ENCODE measurements around the gene PTPDC1. TPM values are rescaled to one million over a fixed set of nuclear protein-coding genes. Genes with fewer than 3 reads are reported as not detected.
"Not testable (repeated sequence)": the region's sequence is repeated elsewhere in the genome, so short reads cannot be mapped to it uniquely, and the experiment has no call there.

PTPDC1 gene
- total RNA-seq, 2 donors from 2014 or later = 4.2 to 7.4 TPM

DNA sequence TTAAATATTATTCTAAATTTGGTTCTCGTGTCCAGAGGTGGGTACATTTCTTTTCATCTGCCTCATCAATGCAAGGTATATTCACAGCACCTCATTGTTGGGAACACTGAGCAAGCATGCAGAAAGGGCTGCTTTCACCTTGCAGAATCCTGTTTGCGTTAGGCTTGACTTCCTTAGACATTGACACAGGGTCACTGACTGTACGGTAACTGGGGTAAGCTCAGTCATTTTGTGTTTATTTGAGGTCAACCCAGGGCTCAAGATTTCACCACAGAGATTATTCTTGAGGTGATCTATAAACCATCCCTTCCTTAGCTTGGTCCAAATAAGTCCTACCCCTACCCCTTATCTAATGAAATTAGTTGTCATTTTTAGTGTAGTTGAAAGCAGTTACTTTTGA lies 1.7 kb upstream of the PTPDC1 start:
- ATAC-seq (no peak), DNase-seq (ENCODE audit: low spot score in 2 of 2) (no peak)
- no peak overlapping the region for H3K27ac Mint-ChIP-seq
- H3K36me3 Mint-ChIP-seq = no peaks in the 10 kb centered on the region
- H3K9me3 Mint-ChIP-seq = no peaks in the 10 kb centered on the region

DNA sequence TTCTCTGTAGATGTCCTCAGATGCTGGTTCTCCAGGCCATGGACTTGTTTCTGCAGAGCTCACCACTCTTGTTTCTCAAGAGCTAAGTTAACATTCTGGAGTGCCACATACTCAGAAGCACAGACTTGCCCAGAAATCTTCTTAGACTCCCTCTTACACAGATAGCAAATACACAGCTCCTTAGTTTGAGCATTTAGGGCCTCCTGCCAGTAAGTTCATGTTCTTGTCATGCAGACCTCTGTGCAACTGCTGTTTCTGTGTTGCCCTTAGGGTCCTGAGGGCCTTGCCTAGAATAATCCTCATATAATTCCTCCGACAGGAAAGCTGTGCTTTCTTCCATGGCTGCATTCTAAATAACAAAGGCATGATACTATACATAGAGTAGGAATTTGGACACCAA lies 1.3 kb upstream of the PTPDC1 start:
- DNase-seq (ENCODE audit: low spot score in 2 of 2) = no peak
- Mint-ChIP-seq H3K36me3 (no peaks in the 10 kb centered on the region), H3K9me3 (no peaks in the 10 kb centered on the region), H3K27ac (no peak overlapping the region)
- ATAC-seq = no peak

DNA sequence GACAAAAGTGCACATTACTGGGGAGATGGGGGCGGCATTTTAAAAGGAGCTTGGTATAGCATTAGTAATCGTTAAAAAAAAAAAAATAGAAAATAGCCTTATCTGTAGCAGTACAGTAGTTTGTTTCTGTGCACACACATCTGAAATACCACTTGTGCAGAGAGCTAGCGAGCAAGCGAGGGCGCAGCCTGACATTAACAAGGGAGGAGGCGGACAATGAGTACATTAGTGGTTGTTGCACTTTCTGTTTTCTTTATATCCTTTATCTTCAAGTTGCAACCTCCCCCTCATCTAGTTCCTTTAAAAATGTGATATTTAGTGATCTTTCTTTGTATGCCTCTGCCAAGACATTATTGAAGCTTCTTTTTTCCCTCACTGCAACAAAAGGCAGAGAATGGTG lies 880 bp upstream of the PTPDC1 start:
- no peaks in the 10 kb centered on the region for H3K9me3 Mint-ChIP-seq
- no peaks in the 10 kb centered on the region for H3K36me3 Mint-ChIP-seq
- ATAC-seq = no peak
- H3K27ac Mint-ChIP-seq = no peak overlapping the region
- no peak for DNase-seq (ENCODE audit: low spot score in 2 of 2)

DNA sequence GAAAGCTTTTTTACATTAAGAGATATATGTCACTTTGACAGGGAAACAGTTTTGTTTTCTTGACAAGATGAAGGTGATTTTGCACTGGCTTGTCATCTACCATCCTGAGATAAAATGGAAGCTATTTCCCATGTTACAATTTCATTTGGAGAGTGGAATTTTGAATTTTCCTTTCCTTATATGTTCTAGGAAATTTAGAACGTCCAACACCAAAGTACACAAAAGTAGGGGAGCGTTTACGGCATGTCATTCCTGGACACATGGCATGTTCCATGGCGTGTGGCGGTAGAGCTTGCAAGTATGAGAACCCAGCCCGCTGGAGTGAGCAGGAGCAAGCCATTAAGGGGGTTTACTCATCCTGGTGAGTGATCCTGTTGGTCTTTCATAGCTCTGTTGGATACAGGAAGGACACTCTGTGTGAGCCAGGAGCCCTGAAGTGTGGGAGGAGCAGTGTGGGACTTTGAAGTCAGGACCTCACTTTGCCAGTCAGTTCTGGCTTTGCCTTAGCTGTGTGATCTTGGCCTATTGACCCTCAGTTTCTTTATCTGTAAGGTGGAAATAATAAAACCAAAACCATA lies 887 bp downstream of the PTPDC1 start:
- Mint-ChIP-seq H3K27ac (no peak overlapping the region), H3K36me3 (no peaks in the 10 kb centered on the region), H3K9me3 (no peaks in the 10 kb centered on the region)
- ATAC-seq (no peak), DNase-seq (ENCODE audit: low spot score in 2 of 2) (no peak)

DNA sequence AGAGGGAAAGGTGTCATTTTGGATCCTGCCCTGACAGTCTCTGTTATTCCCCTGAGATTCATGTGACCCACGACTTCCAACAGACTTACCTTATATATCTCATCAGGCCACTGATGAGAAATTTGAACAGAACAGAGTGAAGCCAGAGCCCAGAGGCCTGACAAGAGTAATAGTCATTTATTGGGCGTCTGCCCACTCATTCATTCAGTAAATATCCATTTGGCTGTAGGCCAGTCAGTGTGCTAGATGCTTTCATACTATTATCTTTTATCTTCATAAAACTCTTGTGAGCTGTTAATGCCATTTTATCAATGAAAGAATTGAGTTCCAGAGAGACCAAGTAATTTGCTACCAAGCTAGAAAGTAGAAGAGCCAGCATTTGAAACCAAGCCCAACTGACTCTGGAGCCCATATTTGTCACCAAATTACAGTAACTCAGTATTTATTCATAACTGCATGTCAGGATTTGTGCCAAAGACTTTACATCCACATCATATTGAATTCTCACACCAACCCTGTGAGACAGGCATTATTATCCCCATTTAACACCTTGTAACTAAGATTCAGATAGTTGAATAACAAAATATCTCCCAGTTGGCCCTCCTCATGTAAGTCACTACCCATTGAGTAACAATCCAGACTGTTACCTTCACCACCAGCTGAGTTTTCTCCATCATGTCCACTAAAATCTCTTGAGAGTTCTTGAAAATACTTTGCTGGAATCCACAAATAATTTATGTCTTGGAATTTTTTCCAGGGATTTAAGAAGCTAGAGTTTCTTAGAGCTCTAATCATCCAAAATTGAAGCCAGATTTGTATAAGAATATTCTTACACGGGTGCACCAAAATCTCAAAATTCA lies 2.5 kb downstream of the PTPDC1 start:
- ATAC-seq = no peak

DNA sequence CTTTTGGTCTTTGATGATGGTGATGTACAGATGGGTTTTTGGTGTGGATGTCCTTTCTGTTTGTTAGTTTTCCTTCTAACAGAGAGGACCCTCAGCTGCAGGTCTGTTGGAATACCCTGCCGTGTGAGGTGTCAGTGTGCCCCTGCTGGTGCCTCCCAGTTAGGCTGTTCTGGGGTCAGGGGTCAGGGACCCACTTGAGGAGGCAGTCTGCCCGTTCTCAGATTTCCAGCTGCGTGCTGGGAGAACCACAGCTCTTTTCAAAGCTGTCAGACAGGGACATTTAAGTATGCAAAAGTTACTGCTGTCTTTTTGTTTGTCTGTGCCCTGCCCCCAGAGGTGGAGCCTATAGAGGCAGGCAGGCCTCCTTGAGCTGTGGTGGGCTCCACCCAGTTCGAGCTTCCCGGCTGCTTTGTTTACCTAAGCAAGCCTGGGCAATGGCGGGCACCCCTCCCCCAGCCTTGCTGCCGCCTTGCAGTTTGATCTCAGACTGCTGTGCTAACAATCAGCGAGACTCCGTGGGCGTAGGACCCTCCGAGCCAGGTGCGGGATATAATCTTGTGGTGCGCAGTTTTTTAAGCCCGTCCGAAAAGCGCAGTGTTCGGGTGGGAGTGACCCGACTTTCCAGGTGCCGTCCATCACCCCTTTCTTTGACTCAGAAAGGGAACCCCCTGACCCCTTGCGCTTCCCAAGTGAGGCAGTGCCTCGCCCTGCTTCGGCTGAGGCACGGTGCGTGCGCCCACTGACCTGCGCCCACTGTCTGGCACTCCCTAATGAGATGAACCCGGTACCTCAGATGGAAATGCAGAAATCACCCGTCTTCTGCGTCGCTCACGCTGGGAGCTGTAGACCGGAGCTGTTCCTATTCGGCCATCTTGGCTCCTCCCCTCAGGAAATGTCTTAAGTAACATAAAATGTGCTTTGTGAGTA lies 10.2 kb downstream of the PTPDC1 start:
- H3K36me3 Mint-ChIP-seq; DNase-seq (ENCODE audit: low spot score in 2 of 2); H3K27ac Mint-ChIP-seq; ATAC-seq; H3K9me3 Mint-ChIP-seq: not testable (repeated sequence)

More for the DNA sequence above, 2.5 kb downstream of the PTPDC1 start:
- H3K27ac Mint-ChIP-seq = no peak overlapping the region
- DNase-seq (ENCODE audit: low spot score in 2 of 2) = no peak
- no peaks in the 10 kb centered on the region for H3K36me3 Mint-ChIP-seq
- H3K9me3 Mint-ChIP-seq = no peaks in the 10 kb centered on the region

DNA sequence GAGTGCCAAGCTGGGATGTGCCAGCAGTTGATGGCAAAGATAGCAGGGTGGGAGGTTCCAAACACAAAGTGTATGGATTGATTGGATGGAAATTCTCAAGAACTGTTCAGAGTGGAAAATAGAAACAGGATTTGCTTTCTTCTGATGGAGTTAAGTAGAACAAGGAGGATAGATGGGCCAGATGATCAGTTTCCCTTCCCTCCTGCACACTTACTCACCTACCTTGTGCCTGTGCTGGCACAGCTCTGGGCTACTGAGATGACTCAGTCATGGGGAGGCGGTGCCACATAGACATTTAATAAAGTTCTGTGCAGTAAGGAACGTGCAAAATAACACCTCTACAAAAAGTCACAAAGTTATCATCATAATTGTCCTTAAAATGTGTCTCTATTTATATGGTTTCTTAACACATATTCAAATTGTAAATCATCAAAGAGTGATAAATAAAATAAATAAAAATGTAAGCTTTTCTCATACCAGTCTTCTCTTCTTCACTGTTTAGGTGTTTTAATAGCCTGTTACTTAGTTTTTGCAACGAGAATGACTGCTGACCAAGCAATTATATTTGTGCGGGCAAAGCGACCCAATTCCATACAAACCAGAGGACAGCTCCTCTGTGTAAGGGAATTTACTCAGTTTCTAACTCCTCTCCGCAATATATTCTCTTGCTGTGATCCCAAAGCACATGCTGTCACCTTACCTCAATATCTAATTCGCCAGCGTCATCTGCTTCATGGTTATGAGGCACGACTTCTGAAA lies 12.7 kb downstream of the PTPDC1 start:
- DNase-seq (ENCODE audit: low spot score in 2 of 2) = no peak
- Mint-ChIP-seq H3K27ac (no peak overlapping the region), H3K9me3 (no peaks in the 10 kb centered on the region), H3K36me3 (no peaks in the 10 kb centered on the region)
- peak; percentile 50 to 54 for ATAC-seq

DNA sequence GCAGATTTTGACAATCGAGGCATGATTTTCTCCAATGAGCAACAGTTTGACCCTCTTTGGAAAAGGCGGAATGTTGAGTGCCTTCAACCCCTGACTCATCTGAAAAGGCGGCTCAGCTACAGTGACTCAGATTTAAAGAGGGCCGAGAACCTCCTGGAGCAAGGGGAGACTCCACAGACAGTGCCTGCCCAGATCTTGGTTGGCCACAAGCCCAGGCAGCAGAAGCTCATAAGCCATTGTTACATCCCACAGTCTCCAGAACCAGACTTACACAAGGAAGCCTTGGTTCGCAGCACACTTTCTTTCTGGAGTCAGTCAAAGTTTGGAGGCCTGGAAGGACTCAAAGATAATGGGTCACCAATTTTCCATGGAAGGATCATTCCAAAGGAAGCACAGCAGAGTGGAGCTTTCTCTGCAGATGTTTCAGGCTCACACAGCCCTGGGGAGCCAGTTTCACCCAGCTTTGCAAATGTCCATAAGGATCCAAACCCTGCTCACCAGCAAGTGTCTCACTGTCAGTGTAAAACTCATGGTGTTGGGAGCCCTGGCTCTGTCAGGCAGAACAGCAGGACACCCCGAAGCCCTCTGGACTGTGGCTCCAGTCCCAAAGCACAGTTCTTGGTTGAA lies 13.6 kb downstream of the PTPDC1 start:
- DNase-seq (ENCODE audit: low spot score in 2 of 2) (no peak), ATAC-seq (no peak)
- H3K27ac Mint-ChIP-seq = no peak overlapping the region
- no peaks in the 10 kb centered on the region for H3K36me3 Mint-ChIP-seq
- no peaks in the 10 kb centered on the region for H3K9me3 Mint-ChIP-seq

DNA sequence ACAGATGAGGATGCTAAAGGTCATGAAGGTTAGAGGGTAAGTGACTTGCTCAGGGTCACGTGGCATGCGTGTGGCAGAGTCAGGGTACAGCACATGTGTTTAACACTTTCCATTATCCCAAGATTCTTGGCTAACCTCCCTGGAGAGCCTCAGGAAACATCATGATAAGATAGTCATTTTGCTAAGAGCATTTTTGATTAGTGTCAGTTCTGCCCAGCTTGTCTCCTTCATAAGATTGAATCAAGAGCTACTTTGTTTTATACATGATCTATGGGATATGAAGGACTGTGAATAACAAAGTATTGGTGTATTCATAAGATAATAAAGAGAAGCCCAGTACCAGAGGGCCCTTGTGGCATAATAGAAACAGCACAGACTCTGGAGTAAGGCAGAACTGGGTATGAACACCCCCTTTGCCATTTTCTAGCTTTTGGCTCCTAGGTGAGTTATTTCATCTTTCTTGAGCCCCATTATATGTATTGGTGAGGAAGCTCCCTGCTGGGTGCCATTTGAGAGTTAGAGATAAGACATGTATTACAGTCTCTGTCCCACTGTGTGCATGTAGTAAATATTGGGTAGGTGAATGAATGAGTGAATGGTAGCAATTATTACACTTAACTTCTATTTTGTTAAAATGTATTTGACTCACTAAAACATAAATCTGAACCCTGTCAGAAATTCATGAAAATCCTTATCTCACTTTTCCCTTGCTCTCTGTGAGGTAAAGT lies 16.1 kb downstream of the PTPDC1 start:
- DNase-seq (ENCODE audit: low spot score in 2 of 2) (no peak), ATAC-seq (no peak)
- H3K9me3 Mint-ChIP-seq = no peaks in the 10 kb centered on the region
- H3K27ac Mint-ChIP-seq = no peak overlapping the region
- no peaks in the 10 kb centered on the region for H3K36me3 Mint-ChIP-seq

DNA sequence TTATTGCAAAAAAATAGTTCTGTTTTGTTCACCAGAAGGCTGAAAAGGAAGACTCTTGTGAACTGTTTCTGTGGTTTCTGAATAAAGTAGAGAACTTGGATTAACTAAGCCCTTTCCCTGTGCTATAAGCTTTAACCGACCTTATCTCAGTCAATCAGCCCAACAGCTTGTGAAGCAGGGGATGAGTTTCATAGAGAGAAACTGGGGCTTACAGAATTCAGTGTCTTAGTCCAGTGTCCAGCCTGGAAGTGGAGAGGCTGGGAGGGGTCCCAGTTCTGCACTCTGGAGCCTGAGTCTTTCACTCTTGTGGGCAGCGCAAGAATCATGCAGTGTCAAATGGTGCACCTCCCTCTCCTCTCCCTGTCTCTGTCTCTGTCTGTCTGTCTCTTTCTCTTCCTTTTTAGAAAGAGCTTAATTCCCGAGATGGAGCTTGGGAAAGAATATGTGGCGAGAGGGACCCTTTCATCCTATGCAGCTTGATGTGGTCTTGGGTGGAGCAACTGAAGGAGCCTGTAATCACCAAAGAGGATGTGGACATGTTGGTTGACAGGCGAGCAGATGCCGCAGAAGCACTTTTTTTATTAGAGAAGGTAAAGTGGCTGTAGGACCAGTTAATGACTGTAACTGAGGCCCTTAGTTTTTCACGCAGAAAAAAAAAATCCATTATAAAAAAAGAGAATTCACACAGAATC lies 17.0 kb downstream of the PTPDC1 start:
- DNase-seq (ENCODE audit: low spot score in 2 of 2) (no peak), ATAC-seq (no peak)
- peak overlapping the region in 1 of 2 donors; percentile 11 for H3K27ac Mint-ChIP-seq
- H3K36me3 Mint-ChIP-seq = no peaks in the 10 kb centered on the region
- no peaks in the 10 kb centered on the region for H3K9me3 Mint-ChIP-seq

DNA sequence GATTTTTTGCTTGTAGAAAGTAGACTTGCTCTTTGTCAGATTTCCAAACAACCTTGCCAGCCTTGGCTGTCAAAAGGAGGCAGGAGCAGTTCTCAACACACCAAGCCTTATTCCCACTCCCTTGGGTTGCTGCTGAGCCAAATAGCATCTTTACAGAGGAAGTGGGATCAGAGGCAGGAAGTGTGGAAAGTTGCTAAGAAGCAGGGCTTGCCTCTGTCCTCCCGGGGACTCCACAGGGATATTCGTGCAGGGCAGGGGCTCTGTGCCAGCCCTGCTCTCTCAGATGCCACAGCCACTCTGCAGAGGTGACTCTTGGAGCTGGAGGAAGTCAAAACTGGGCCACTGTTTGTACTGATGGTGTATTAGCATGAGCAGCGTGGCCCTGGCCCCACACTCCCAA lies 24.3 kb downstream of the PTPDC1 start:
- DNase-seq (ENCODE audit: low spot score in 2 of 2) (no peak), ATAC-seq (no peak)
- Mint-ChIP-seq H3K27ac (no peak overlapping the region), H3K9me3 (no peaks in the 10 kb centered on the region), H3K36me3 (no peaks in the 10 kb centered on the region)

DNA sequence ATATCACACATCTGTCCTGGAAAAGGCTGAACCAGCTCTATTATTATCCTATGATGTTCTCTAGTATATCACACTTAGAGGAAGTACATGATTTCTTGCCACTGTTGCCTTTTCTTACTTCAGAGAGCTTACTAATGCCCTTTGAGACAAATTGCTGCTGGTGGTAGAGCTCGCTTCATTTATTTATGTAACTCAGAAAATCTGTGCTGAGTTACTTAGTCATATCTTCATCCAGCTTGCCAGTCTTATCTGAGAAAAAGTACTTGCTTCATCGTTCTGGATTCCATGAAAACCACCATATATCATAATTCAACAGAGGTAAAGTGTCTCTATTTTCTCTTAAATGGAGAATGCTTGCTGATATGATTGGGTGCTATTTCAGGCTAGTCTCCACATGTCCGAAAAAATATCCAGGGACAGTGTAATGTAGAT lies 26.6 kb downstream of the PTPDC1 start:
- Mint-ChIP-seq H3K36me3 (no peaks in the 10 kb centered on the region), H3K27ac (no peak overlapping the region), H3K9me3 (no peaks in the 10 kb centered on the region)
- ATAC-seq = no peak
- no peak for DNase-seq (ENCODE audit: low spot score in 2 of 2)

DNA sequence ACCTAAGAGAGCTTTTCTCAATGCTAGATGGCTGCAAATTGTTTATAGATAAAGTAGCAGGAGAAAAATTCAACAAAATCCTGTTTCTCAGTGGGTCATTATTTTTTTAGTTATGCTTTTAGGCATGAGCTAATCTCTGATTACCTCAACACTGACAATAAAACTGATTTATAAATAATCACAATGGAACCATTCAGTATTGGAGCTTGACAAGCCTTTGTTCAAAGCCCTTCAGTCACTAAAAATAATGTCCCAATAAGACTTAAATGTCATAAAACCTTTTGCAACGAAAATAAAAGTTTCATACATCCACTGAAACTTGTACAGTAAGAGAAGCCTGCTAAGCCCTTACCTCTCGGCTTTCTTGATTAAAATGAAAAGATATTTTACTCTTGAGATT lies 27.2 kb downstream of the PTPDC1 start:
- no peaks in the 10 kb centered on the region for H3K9me3 Mint-ChIP-seq
- no peak for DNase-seq (ENCODE audit: low spot score in 2 of 2)
- H3K36me3 Mint-ChIP-seq = no peaks in the 10 kb centered on the region
- no peak overlapping the region for H3K27ac Mint-ChIP-seq
- ATAC-seq = no peak

DNA sequence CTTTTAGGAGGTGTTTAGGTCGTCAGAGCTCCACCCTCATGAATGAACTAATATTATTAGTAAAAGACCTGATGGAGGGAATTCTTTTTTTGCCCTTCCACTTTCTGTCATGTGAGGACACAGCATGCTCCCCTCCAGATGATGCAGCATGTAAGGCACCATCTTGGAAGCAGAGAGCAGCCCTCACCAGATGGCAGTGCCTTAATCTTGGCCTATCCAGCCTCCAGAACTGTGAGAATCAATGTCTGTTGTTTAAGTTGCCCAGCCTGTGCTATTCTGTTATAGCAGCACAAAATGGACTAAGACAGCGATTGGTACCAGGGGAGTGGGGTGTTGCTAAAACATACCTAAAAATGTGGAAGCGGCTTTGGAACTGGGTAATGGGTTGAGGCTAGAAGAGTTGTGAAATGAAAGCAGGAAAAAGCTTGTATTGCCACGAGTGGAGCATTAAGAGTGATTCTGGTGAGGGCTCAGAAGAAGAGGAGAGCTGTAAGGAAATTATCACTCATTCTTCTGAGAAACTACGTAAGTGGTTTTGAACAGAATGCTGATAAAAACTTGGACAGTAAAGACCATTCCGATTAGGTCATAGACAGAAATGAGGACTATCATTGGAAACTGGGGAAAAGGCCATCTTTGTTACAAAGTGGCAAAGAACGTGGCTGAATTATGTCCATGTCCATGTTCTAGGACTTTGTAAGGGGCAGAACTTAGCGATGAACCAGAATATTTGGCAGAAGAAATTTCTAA lies 28.6 kb downstream of the PTPDC1 start:
- DNase-seq (ENCODE audit: low spot score in 2 of 2) = no peak
- no peak for ATAC-seq
- no peaks in the 10 kb centered on the region for H3K9me3 Mint-ChIP-seq
- no peaks in the 10 kb centered on the region for H3K36me3 Mint-ChIP-seq
- no peak overlapping the region for H3K27ac Mint-ChIP-seq
